PFSK-1 (cell line): ENCODE data around the gene LDLRAD4.

Experiments
- FOXP2 ChIP-seq: optimal IDR thresholded peaks from 2 replicates; pipeline ENCODE3; 2011; ENCODE audit warnings: borderline replicate concordance, control low read depth, inconsistent platforms; ENCODE audit not compliant: insufficient read depth; ENCODE audit errors: extremely low read length, extremely low read depth
- POLR2AphosphoS5 ChIP-seq: IDR thresholded peaks from 2 replicates; pipeline ENCODE4 v1.6.1; 2012; ENCODE audit warnings: low read depth, mild to moderate bottlenecking, control low read depth, low read length, moderate library complexity
- SIN3A ChIP-seq: IDR thresholded peaks from 2 replicates; pipeline ENCODE4 v1.6.1; 2012; ENCODE audit warnings: mild to moderate bottlenecking, low read length, moderate library complexity, borderline replicate concordance; ENCODE audit not compliant: insufficient read depth
- TAF1 ChIP-seq: IDR thresholded peaks from 2 replicates; pipeline ENCODE4 v1.6.1; 2012; ENCODE audit warnings: low read length, control low read depth, borderline replicate concordance; ENCODE audit not compliant: insufficient read depth
- TF ChIP-seq, protein P1 (sequence below), 2 experiments: IDR thresholded peaks; 2 replicates each; pipeline versions ENCODE4 v1.6.1 to v1.8.0; 2011 to 2012; ENCODE audit warnings: low read depth in 2 of 2, low read length in 2 of 2, control low read depth in 1 of 2, inconsistent platforms in 1 of 2, mild to moderate bottlenecking in 1 of 2, moderate library complexity in 1 of 2; ENCODE audit not compliant: insufficient read depth in 1 of 2

DNA sequence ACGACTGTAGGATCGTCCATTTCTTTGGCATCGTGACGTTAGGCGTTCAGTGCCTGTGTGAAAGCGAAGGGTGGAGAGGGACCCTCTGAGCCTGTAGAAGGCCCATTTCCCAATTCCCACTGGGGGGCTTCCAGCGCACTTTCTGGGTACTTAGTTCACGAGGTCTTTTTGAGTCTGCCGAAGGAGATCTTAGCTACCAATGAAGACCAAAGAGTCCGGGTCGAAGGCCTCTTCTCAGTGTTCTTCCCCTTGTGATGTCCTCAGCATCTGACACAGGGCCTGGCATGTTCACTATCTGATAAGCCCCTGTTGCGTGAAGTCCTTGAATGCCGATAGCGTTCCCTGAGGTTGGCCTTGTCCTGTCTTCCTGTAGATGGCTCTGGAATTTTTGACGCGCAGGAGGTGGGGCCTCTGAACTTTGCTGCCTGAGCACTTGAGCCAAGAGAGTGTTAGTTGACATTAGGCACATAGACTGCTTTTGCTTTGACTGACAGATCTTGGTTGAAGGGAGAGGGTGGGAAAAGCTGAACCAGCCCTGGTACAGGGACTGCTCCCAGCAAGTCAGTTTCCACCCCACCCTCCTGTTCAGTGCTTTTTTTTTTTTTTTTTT lies 52.8 kb downstream of the LDLRAD4 start:
- TF ChIP-seq TAF1 (no peak), SIN3A (no peak), POLR2AphosphoS5 (no peak), FOXP2 (no peak)
- TF ChIP-seq, protein P1, sequence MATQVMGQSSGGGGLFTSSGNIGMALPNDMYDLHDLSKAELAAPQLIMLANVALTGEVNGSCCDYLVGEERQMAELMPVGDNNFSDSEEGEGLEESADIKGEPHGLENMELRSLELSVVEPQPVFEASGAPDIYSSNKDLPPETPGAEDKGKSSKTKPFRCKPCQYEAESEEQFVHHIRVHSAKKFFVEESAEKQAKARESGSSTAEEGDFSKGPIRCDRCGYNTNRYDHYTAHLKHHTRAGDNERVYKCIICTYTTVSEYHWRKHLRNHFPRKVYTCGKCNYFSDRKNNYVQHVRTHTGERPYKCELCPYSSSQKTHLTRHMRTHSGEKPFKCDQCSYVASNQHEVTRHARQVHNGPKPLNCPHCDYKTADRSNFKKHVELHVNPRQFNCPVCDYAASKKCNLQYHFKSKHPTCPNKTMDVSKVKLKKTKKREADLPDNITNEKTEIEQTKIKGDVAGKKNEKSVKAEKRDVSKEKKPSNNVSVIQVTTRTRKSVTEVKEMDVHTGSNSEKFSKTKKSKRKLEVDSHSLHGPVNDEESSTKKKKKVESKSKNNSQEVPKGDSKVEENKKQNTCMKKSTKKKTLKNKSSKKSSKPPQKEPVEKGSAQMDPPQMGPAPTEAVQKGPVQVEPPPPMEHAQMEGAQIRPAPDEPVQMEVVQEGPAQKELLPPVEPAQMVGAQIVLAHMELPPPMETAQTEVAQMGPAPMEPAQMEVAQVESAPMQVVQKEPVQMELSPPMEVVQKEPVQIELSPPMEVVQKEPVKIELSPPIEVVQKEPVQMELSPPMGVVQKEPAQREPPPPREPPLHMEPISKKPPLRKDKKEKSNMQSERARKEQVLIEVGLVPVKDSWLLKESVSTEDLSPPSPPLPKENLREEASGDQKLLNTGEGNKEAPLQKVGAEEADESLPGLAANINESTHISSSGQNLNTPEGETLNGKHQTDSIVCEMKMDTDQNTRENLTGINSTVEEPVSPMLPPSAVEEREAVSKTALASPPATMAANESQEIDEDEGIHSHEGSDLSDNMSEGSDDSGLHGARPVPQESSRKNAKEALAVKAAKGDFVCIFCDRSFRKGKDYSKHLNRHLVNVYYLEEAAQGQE (IDR thresholded peaks at IDR 0.05; ENCODE audit: insufficient read depth in 1 of 2, low read depth in 2 of 2, low read length in 2 of 2), result no peak
